Activated CD8-positive, alpha-beta T cell treated with anti-CD3 and anti-CD28 coated beads for 36 hours (primary cell): ENCODE measurements around the gene CNNM3. TPM values are rescaled to one million over a fixed set of nuclear protein-coding genes. Genes with fewer than 3 reads are reported as not detected.
"Not testable (repeated sequence)": the region's sequence is repeated elsewhere in the genome, so short reads cannot be mapped to it uniquely, and the experiment has no call there.

Experiments used
- ATAC-seq: fragments of 200-7000 bp; cut with Tn5 transposase; one replicate; pipeline ENCODE4 v1.10.0; 2021; ENCODE audit warnings: mild to moderate bottlenecking, moderate library complexity
- CTCF ChIA-PET: fragments of 350-600 bp; sonication (Branson Sonifier 250); formaldehyde crosslinking; loops from one replicate; lab custom pipeline; 2021; ENCODE audit warnings: antibody characterized with exemption; lab: Charles Lee
- POLR2A ChIA-PET: fragments of 350-600 bp; sonication (Branson Sonifier 250); formaldehyde crosslinking; loops from one replicate; lab custom pipeline; 2021; ENCODE audit warnings: antibody characterized with exemption; lab: Charles Lee
- DNase-seq: peaks from one replicate; pipeline ENCODE4 v3.0.0-alpha.2; 2020
- H3K27ac Mint-ChIP-seq: one replicate; pipeline ENCODE4 v1.8.0; 2021; ENCODE audit warnings: mild to moderate bottlenecking, mixed read lengths
- H3K27me3 Mint-ChIP-seq: one replicate; pipeline ENCODE4 v1.8.0; 2021; ENCODE audit warnings: mixed read lengths
- H3K36me3 Mint-ChIP-seq: one replicate; pipeline ENCODE4 v1.8.0; 2021; ENCODE audit warnings: low read depth, mixed read lengths
- H3K4me1 Mint-ChIP-seq: one replicate; pipeline ENCODE4 v1.8.0; 2021; ENCODE audit warnings: low read depth, mixed read lengths
- H3K4me3 Mint-ChIP-seq: one replicate; pipeline ENCODE4 v1.8.0; 2021; ENCODE audit warnings: mild to moderate bottlenecking, moderate library complexity, mixed read lengths
- H3K9me3 Mint-ChIP-seq: one replicate; pipeline ENCODE4 v1.8.0; 2021; ENCODE audit warnings: mixed read lengths
- intact Hi-C: fragments of 100-400 bp; cut with micrococcal nuclease; formaldehyde crosslinking; loops from one replicate; pipeline ENCODE4 v1.10.0; 2022
- total RNA-seq, 2 experiments: library from RNA; stranded (reverse); gene quantifications; one replicate each; pipeline ENCODE4 v1.2.3, GENCODE V29; 2021
- TF ChIP-seq, protein P1 (sequence below): fragments of 200-600 bp; IDR thresholded peaks from one replicate; pipeline ENCODE4 v1.8.0; 2022; ENCODE audit warnings: antibody characterized with exemption, mild to moderate bottlenecking

CNNM3 gene
- total RNA-seq, 2 experiments from 2014 or later = 15.8 to 19.3 TPM

DNA sequence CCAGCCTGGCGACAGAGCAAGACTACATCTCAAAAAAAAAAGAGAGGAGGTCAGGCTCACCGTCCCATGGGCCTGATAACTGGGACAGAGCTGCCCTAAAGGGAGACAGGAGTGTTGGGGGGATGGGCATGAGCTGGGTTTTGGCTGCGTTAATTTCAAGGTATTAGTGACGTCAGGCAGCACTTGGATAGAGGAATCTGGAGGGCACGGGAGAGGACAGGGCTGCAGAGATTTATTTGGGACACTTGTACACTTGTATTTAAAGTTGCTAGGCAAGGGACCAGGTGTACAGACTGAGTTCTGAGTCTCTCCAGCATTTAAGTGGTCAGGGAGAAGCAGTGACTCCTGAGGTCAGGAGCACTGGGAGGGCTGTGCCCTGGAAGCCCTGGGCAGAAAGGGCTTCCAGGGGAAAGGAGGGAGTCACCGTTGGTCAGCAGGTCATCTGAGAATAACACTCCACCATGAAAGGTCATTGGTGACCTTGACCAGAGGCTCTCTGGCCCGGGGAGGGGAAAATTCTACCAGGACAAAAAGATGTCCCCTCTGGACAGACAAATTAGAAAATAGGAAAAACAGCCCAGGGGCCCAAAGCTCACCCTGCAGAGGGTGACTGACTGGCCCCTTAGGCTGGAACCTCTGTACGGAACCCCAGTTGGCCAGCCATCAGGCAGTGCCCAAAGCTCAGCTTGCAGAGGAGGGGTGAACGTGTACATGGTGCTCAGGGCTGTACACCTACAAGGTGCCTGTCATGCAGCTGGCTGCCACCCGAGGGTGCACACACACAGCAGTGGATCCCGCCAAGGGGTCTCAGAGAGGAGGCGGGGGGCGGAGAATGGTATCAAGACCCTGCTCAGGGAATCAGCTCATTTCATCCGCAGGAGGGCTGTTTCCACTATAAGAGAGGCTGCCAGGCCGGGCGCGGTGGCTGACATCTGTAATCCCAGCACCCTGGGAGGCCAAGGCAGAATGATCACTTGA, 23.0 kb upstream of the CNNM3 start:
- CTCF ChIA-PET = no interaction called here
- Mint-ChIP-seq H3K36me3 (no peaks in the 10 kb centered on the region), H3K27ac (no peak overlapping the region), H3K4me1 (no peaks in the 10 kb centered on the region), H3K4me3 (no peak overlapping the region), H3K27me3 (no peaks in the 10 kb centered on the region), H3K9me3 (no peaks in the 10 kb centered on the region)
- intact Hi-C loops = no loop called here
- no peak for ATAC-seq
- DNase-seq = no peak
- POLR2A ChIA-PET = no interaction called here
- TF ChIP-seq, protein P1, sequence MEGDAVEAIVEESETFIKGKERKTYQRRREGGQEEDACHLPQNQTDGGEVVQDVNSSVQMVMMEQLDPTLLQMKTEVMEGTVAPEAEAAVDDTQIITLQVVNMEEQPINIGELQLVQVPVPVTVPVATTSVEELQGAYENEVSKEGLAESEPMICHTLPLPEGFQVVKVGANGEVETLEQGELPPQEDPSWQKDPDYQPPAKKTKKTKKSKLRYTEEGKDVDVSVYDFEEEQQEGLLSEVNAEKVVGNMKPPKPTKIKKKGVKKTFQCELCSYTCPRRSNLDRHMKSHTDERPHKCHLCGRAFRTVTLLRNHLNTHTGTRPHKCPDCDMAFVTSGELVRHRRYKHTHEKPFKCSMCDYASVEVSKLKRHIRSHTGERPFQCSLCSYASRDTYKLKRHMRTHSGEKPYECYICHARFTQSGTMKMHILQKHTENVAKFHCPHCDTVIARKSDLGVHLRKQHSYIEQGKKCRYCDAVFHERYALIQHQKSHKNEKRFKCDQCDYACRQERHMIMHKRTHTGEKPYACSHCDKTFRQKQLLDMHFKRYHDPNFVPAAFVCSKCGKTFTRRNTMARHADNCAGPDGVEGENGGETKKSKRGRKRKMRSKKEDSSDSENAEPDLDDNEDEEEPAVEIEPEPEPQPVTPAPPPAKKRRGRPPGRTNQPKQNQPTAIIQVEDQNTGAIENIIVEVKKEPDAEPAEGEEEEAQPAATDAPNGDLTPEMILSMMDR = no peak

DNA sequence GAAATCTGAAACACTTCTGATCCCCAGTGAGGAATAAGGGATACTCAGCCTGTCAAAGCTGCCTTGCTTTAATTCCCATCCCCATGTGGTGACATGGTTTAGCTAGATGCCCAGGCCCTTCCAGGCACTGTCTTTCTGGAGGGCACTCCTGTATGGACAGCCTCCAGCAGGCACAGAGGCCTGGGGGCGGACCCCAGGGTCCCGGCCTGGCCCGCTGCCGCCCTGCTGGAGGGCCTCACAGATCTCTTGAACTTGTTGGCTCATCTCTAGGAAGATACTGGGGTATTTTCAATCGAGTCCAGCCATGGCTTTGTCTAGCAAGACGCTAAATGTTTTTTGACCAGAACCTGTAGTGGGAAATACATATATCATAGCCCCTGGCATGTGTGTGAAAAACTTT, 21.0 kb upstream of the CNNM3 start:
- no peak for DNase-seq
- no peak overlapping the region for H3K27ac Mint-ChIP-seq

DNA sequence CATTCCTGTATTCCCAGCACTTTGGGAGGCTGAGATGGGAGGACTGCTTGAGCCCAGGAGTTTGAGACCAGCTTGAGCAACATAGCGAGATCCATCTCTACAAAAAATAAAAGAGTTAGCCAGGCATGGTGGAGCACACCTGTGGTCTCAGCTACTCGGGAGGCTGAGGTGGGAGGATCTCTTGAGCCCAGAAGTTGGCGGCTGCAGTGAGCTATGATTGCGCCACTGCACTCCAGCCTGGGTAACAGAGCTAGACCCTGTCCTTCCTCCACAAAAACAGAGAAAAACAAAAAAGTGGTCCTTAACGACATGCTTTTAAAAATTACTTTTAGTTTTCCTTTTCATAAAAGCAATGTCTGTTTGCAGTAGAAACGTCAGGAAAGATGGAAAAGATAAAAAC, 19.6 kb upstream of the CNNM3 start:
- ATAC-seq, H3K4me1 Mint-ChIP-seq, H3K9me3 Mint-ChIP-seq, H3K36me3 Mint-ChIP-seq, H3K27ac Mint-ChIP-seq, H3K27me3 Mint-ChIP-seq, POLR2A ChIA-PET, DNase-seq, intact Hi-C loops, H3K4me3 Mint-ChIP-seq: not testable (repeated sequence)
- CTCF ChIA-PET = interaction anchor here (1.0 to 1.1 kb wide), 2 partner anchors 11 to 12 kb away, joined by 3 to 4 read pairs; no protein-coding TSS in a partner anchor

More for the DNA sequence above, 21.0 kb upstream of the CNNM3 start:
- no peaks in the 10 kb centered on the region for H3K27me3 Mint-ChIP-seq
- TF ChIP-seq, protein P1 = no peak
- CTCF ChIA-PET = no interaction called here
- intact Hi-C loops = no loop called here
- no peaks in the 10 kb centered on the region for H3K4me1 Mint-ChIP-seq
- H3K36me3 Mint-ChIP-seq = no peaks in the 10 kb centered on the region
- no peak overlapping the region for H3K4me3 Mint-ChIP-seq
- POLR2A ChIA-PET = no interaction called here
- no peak for ATAC-seq
- no peaks in the 10 kb centered on the region for H3K9me3 Mint-ChIP-seq

DNA sequence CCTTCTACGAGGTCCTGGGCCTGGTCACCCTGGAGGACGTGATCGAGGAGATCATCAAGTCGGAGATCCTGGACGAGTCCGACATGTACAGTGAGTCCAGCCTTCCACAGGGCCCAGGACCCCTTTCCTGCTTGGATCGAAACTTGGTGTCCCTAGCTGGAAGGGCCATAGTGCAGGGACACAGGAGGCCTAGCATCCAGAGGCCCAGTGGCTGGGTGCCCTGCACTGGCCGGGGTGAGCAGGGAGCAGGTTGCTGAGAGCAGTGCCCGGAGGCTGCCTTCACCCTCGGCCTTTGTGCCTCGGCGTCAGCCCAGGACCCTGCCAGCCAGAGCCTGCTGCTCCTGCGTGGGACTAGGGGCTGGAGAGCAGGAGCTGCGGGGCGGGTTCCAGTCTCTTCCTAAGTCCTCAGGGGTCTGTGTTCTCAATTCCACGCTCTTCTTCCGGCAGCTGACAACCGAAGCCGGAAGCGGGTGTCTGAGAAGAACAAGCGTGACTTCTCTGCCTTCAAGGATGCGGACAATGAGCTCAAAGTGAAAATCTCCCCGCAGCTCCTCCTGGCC, 18.9 kb upstream of the CNNM3 start:
- intact Hi-C loops = no loop called here
- DNase-seq (no peak), ATAC-seq (no peak)
- TF ChIP-seq, protein P1 = no peak
- H3K4me3 Mint-ChIP-seq = no peak overlapping the region
- POLR2A ChIA-PET = no interaction called here
- no peaks in the 10 kb centered on the region for H3K9me3 Mint-ChIP-seq
- no peaks in the 10 kb centered on the region for H3K4me1 Mint-ChIP-seq
- H3K36me3 Mint-ChIP-seq = no peaks in the 10 kb centered on the region
- H3K27ac Mint-ChIP-seq = no peak overlapping the region
- H3K27me3 Mint-ChIP-seq = no peaks in the 10 kb centered on the region
- CTCF ChIA-PET = interaction anchor here (1.0 to 1.4 kb wide), 3 partner anchors 10 to 36 kb away, joined by 3 to 4 read pairs (median 3); partner anchors contain the start of gene CNNM4

DNA sequence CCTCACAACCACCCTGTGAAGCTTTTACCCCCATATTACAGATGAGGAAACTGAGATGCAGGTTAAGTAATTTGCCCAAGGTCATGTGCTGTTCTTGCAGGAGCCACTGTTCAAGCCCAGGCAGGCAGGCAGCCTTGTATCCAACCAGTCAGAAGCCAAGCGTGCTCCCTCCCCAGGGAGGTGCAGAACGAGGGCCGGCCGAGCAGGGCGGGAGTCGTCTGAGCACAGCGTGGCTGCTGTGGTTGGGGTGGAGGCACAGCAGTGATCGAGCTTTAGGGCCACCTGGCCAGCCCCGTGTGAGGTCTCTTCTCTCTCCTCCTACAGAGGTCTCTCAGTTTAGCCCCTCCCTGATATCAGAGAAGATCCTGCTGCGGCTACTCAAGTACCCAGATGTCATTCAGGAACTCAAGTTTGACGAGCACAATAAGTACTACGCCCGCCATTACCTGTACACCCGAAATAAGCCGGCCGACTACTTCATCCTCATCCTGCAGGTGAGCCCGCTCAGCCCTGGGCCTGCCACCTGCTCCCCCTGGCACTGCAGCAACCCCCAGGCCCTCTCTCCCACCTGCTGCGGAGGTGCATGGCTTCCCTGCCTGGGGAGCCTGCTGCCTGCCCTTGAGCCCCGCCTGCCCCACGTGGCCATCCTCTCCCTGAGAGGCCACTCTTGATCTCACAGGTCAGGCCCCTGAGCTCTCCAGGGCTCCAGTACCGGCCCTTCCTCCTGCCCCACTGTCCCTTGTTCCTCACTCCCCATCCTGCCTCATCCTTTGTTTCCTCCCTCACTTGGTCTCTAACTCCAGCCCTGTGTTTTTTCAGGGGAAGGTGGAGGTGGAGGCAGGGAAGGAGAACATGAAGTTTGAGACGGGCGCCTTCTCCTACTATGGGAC, 17.1 kb upstream of the CNNM3 start:
- H3K36me3 Mint-ChIP-seq = no peaks in the 10 kb centered on the region
- H3K4me1 Mint-ChIP-seq = no peaks in the 10 kb centered on the region
- H3K27me3 Mint-ChIP-seq = no peaks in the 10 kb centered on the region
- TF ChIP-seq, protein P1 = no peak
- no peak overlapping the region for H3K27ac Mint-ChIP-seq
- DNase-seq (no peak), ATAC-seq (no peak)
- intact Hi-C loops = no loop called here
- ChIA-PET POLR2A (no interaction called here), CTCF (interaction anchor here (1.5 to 2.5 kb wide), 4 partner anchors 19 to 164 kb away, joined by 3 to 14 read pairs (median 8); partner anchors contain the start of gene CNNM4)
- H3K9me3 Mint-ChIP-seq = no peaks in the 10 kb centered on the region
- no peak overlapping the region for H3K4me3 Mint-ChIP-seq
